Esophagus squamous epithelium (tissue), 5 donors: ENCODE data around the gene MYO1D. TPM values are rescaled to one million over a fixed set of nuclear protein-coding genes. Genes with fewer than 3 reads are reported as not detected.

Experiments used
- DNase-seq: peaks from one replicate; lab custom pipeline; 2025; lab: John Stamatoyannopoulos, UW
- H3K27ac ChIP-seq, 4 donors: fragments of 200-600 bp; sonication (generic); one replicate each; pipeline ENCODE4 v1.5.1; 2016 to 2019; ENCODE audit warnings: mild to moderate bottlenecking in 1 of 4
- H3K27me3 ChIP-seq, 4 donors: fragments of 200-600 bp; sonication (generic); 1 replicate in 3 of 4; 2 replicates in 1 of 4; pipeline versions ENCODE4 v1.5.1 to v1.6.0; 2017 to 2021; ENCODE audit warnings: antibody characterized with exemption in 1 of 4
- H3K36me3 ChIP-seq, 3 donors: fragments of 200-600 bp; sonication (generic); one replicate each; pipeline ENCODE4 v1.5.1; 2016 to 2019
- H3K4me1 ChIP-seq, 3 donors: fragments of 200-600 bp; sonication (generic); one replicate each; pipeline ENCODE4 v1.5.1; 2017 to 2019
- H3K4me3 ChIP-seq, 4 donors: fragments of 200-600 bp; sonication (generic); 1 replicate in 3 of 4; 2 replicates in 1 of 4; pipeline ENCODE4 v1.5.1; 2016 to 2019; ENCODE audit warnings: mild to moderate bottlenecking in 2 of 4, moderate library complexity in 1 of 4
- H3K9me3 ChIP-seq, 3 donors: fragments of 200-600 bp; sonication (generic); one replicate each; pipeline ENCODE4 v1.5.1; 2016 to 2019
- POLR2A ChIP-seq, 4 donors: fragments of 450-650 bp; IDR thresholded peaks; one replicate each; pipeline ENCODE4 v1.6.1; 2017; ENCODE audit warnings: antibody characterized with exemption in 4 of 4, mild to moderate bottlenecking in 4 of 4, moderate library complexity in 3 of 4
- WGBS, 2 donors: methylation state at CpG; one replicate each; pipeline ENCODE4 v1.1.5; 2018; 5-methylcytosine and 5-hydroxymethylcytosine counted together
- intact Hi-C: fragments of 100-400 bp; cut with DNase I; formaldehyde crosslinking; loops from one replicate; pipeline ENCODE4 v1.15.0; 2022
- total RNA-seq, 4 donors: library from RNA; depleted of rRNA; stranded (reverse); fragments of >200 nt; gene quantifications; one replicate each; pipeline ENCODE4 v1.1.0, GENCODE V29; 2016
- TF ChIP-seq, protein P1 (sequence below), 6 experiments: fragments of 450-650 bp in 4 of 6; fragments of 200-600 bp in 2 of 6; sonication (generic) in 2 of 6; IDR thresholded peaks; one replicate each; pipeline ENCODE4 v1.5.1; 2016 to 2019; ENCODE audit warnings: antibody characterized with exemption in 6 of 6, mild to moderate bottlenecking in 4 of 6, moderate library complexity in 4 of 6
- donor health status: DM: yes; HTN: yes; CAD: no.

Gene MYO1D
- total RNA-seq, 4 donors from 2014 or later = 58.8 to 86.8 (median 64.3) TPM

DNA sequence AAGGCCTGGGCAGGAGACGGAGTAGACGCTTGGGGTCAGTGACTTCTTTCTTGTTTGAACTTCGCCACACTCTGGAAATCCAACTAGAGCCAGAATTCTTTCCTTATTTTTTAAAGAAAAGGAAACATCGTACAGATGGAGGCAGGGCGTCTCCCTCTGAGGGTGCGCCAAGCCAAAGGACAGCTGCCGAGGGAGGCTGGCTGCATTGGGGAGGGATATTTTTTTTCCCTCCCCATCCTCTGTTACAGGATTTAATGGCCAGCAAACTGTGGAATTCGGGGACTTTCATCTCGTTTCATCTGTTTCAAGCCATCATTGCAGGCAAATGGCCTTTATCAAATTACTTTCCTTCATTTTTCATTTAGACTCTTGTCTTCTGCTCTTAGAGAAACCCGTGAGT is 374.2 kb downstream of the MYO1D start:
- no peak overlapping the region for H3K4me3 ChIP-seq
- no peaks in the 10 kb centered on the region for H3K27me3 ChIP-seq
- TF ChIP-seq, protein P1, sequence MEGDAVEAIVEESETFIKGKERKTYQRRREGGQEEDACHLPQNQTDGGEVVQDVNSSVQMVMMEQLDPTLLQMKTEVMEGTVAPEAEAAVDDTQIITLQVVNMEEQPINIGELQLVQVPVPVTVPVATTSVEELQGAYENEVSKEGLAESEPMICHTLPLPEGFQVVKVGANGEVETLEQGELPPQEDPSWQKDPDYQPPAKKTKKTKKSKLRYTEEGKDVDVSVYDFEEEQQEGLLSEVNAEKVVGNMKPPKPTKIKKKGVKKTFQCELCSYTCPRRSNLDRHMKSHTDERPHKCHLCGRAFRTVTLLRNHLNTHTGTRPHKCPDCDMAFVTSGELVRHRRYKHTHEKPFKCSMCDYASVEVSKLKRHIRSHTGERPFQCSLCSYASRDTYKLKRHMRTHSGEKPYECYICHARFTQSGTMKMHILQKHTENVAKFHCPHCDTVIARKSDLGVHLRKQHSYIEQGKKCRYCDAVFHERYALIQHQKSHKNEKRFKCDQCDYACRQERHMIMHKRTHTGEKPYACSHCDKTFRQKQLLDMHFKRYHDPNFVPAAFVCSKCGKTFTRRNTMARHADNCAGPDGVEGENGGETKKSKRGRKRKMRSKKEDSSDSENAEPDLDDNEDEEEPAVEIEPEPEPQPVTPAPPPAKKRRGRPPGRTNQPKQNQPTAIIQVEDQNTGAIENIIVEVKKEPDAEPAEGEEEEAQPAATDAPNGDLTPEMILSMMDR (IDR thresholded peaks at IDR 0.05) = no peak
- no peak for TF ChIP-seq POLR2A (IDR thresholded peaks at IDR 0.05)
- H3K9me3 ChIP-seq = no peaks in the 10 kb centered on the region
- peaks cover 10 to 39% (median 27%) of the 10 kb centered on the region in 3 donors for H3K4me1 ChIP-seq
- intact Hi-C loops = no loop called here
- H3K27ac ChIP-seq = peak overlapping the region; percentile 69 to 87 (median 79)
- 77 to 78% methylated on average over 9 to 10 of the region's 10 CpGs for WGBS, 2 donors
- no peak for DNase-seq
- H3K36me3 ChIP-seq = no peaks in the 10 kb centered on the region

DNA sequence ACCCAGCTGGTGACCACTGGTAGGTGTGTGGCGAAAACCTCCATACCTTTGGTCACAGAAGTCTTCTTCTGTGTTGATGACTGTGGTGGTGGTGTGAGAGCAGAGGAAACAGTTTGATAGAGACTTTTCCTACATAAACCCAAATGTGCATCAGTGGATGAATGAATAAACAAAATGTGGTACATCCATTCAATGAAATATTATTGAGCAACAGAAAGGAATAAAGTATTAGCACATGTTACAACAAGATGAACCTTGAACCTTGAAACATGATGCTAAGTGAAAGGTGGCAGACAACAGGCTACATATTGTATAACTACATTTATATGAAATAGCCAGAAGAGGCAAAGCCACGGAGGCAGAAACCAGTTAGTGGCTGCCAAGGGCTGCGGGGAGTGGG is 374.9 kb downstream of the MYO1D start:
- no peak for DNase-seq
- TF ChIP-seq, protein P1 (IDR thresholded peaks at IDR 0.05) = no peak
- TF ChIP-seq POLR2A (IDR thresholded peaks at IDR 0.05) = no peak
- intact Hi-C loops = no loop called here
- H3K27me3 ChIP-seq = no peaks in the 10 kb centered on the region
- H3K9me3 ChIP-seq = no peaks in the 10 kb centered on the region
- 94 to 96% methylated on average over 3 of the region's 3 CpGs for WGBS, 2 donors
- no peaks in the 10 kb centered on the region for H3K36me3 ChIP-seq
- H3K4me3 ChIP-seq = no peak overlapping the region
- H3K27ac ChIP-seq = peak overlapping the region in 1 of 4 donors; percentile 87
- H3K4me1 ChIP-seq = peaks cover 10 to 44% (median 27%) of the 10 kb centered on the region in 3 donors

DNA sequence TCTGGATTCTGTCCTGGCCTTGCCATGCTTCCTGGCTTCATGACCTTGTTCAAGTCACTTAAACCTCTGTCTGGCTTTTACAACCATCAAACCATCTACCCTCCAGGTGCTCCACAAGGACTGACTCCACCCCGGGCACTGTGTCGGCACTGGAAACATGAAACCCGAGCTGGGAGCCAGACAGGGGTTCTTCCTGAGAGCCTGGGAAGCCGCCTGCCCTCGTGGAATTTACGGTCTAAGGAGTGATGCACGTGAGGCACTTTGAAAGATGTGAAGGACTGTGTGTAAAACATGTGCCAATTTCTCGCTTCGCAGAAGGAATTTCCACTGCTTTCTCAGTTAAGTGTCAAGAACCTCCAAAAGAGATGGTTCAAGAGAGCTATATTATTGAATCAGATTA is 378.5 kb downstream of the MYO1D start:
- Histone ChIP-seq H3K27me3 (no peaks in the 10 kb centered on the region), H3K4me3 (no peak overlapping the region), H3K4me1 (peaks cover 13 to 61% (median 14%) of the 10 kb centered on the region in 3 donors), H3K27ac (no peak overlapping the region), H3K9me3 (no peaks in the 10 kb centered on the region), H3K36me3 (peaks cover 0 to 16% (median 0%) of the 10 kb centered on the region in 3 donors)
- no peak for DNase-seq
- WGBS, 2 donors = 82% methylated on average over 5 to 9 of the region's 9 CpGs
- TF ChIP-seq, protein P1 (IDR thresholded peaks at IDR 0.05) = no peak
- no peak for TF ChIP-seq POLR2A (IDR thresholded peaks at IDR 0.05)
- intact Hi-C loops = no loop called here

DNA sequence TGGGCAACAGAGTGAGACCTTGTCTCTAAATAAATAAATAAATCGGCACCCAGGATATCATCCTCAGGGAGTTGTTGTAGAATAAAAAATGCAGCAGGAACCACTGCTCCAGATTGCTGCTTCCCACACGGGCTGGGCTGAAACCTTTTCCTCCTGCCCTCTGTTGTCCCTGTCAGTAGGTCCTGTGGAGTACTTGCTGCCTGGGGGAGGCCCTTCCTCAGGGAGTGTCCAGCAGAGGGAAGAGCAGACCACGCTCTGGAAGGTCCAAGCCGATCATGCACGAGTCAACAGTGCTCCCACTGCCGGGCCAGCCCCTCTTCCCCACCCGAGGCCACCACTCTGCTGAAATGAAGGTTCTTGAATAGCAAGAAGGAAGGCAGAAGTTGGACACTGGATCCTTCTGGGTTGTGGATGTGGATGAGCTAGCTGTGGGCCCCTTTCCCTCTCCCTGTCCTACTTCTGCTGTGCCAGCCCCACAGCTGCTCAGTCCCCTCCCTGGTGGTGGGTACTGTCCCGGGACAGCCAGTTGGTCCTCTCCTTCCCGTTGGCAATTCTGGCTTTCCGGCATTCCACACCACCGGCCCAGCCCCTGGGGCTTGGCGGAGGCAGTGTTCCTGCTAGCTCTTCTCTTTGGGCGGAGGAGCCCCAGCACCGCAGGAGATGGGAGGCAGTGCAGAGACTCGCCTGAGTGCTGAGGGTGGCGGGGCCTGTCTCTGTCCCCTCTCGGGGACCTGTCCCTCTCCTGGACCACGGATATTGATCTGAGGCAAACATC is 379.3 kb downstream of the MYO1D start:
- peaks cover 6 to 58% (median 10%) of the 10 kb centered on the region in 3 donors for H3K4me1 ChIP-seq
- no peak for TF ChIP-seq POLR2A (IDR thresholded peaks at IDR 0.05)
- no peak overlapping the region for H3K27ac ChIP-seq
- H3K36me3 ChIP-seq = peaks cover 0 to 21% (median 0%) of the 10 kb centered on the region in 3 donors
- H3K4me3 ChIP-seq = no peak overlapping the region
- H3K27me3 ChIP-seq = no peaks in the 10 kb centered on the region
- DNase-seq = no peak
- intact Hi-C loops = no loop called here
- H3K9me3 ChIP-seq = no peaks in the 10 kb centered on the region
- WGBS, 2 donors = 74 to 85% methylated on average over 9 to 10 of the region's 18 CpGs

DNA sequence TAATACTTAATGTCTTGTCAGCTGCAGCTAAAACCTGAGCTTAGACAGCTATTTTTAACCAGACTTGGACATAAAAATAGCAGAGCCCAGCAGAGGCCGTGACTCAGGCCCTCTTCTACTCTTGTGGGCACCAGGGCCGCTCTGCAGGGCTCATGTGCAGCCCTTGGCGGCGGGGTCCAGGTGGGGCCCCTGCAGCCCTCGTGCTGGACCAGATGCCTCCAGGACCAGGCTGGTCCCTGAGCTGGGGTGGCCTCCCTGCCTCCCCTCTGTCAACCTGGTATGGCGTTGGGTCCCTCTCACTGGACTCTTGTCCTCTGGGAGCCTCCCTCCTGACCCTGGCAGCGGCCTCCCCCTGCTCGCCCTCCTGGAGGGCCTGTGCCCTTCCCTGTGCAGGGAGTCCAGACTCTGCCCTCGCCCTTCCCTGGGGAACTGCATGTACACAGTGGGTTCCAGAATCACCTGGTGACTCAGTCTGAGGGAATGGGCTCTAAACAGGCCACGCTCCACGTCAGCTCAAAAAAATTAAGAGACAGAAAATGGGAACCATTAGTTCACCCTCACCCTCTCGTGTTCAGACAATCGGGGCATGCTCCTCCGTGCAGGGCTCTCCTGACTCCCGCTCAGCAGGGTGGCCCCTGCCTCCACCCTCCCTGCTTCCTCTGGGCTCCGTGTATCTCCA is 380.4 kb downstream of the MYO1D start:
- peak overlapping the region in 1 of 4 donors; percentile 10 for H3K27ac ChIP-seq
- peaks cover 0 to 28% (median 0%) of the 10 kb centered on the region in 3 donors for H3K36me3 ChIP-seq
- H3K4me3 ChIP-seq = no peak overlapping the region
- TF ChIP-seq POLR2A (IDR thresholded peaks at IDR 0.05) = no peak
- TF ChIP-seq, protein P1 (IDR thresholded peaks at IDR 0.05) = no peak
- DNase-seq = no peak
- no peaks in the 10 kb centered on the region for H3K9me3 ChIP-seq
- H3K4me1 ChIP-seq = peaks cover 5 to 61% (median 10%) of the 10 kb centered on the region in 3 donors
- no peaks in the 10 kb centered on the region for H3K27me3 ChIP-seq
- WGBS, 2 donors = 40 to 80% methylated on average over 2 to 8 of the region's 16 CpGs
- intact Hi-C loops = no loop called here
